Nucleus accumbens (tissue), 56 donors: Measurements from ENCODE around the gene TMEM40.

Source experiments
- DNase-seq, 56 donors: peaks; one replicate each; lab custom pipeline; 2025; lab: John Stamatoyannopoulos, UW

TMEM40 gene

DNA sequence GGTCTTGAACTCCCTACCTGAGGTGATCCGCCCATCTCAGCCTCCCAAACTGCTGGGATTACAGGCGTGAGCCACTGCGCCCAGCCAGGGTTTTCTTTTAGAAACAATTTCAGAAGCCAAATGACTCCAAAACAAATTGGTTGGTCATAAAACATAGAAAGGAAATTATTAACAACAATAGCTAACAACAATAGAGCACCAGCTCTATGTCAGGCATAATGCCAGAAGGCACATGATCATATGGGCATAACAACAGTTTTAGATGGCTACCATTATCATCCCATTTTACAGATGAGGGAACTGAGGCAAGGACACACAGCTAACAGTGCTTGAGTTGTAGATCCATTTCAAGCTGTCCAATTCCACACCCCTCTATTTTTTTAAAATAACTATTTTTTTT is 73.0 kb downstream of the TMEM40 start:
- DNase-seq = no peak
